MM.1S (cell line): ENCODE results near the gene SIGLEC5.

ENCODE experiments used
- DNase-seq: peaks from one replicate; pipeline ENCODE4 v3.0.0-alpha.2; 2015
- H2AFZ ChIP-seq: fragments of 300-600 bp; sonication (generic); 2 replicates; pipeline ENCODE4 v1.6.0; 2016; ENCODE audit warnings: antibody characterized with exemption, low read length
- H3F3A ChIP-seq: fragments of 300-600 bp; sonication (generic); 2 replicates; pipeline ENCODE4 v1.6.1; 2016; ENCODE audit warnings: mild to moderate bottlenecking, antibody characterized with exemption, low read length, moderate library complexity, mixed read lengths; ENCODE audit not compliant: insufficient read depth
- H3K27ac ChIP-seq: fragments of 300-600 bp; sonication (generic); 2 replicates; pipeline ENCODE4 v1.5.1; 2016; ENCODE audit warnings: mild to moderate bottlenecking, low read length
- H3K27me3 ChIP-seq: fragments of 300-600 bp; sonication (generic); replicated peaks from 2 replicates; pipeline ENCODE4 v1.6.0; 2016; ENCODE audit warnings: low read length; ENCODE audit not compliant: insufficient read depth
- H3K36me3 ChIP-seq: fragments of 300-600 bp; sonication (generic); replicated peaks from 2 replicates; pipeline ENCODE4 v1.6.1; 2016; ENCODE audit warnings: mild to moderate bottlenecking, low read length, mixed read lengths; ENCODE audit not compliant: insufficient read depth
- H3K4me1 ChIP-seq: fragments of 300-600 bp; sonication (generic); 2 replicates; pipeline ENCODE4 v1.6.1; 2016; ENCODE audit warnings: low read length, mixed read lengths
- H3K4me2 ChIP-seq: fragments of 300-600 bp; sonication (generic); 2 replicates; pipeline ENCODE4 v1.6.0; 2016; ENCODE audit warnings: low read depth, low read length
- H3K4me3 ChIP-seq: fragments of 300-600 bp; sonication (generic); 2 replicates; pipeline ENCODE4 v1.5.1; 2016; ENCODE audit warnings: low read length, mixed read lengths
- H3K79me2 ChIP-seq: fragments of 300-600 bp; sonication (generic); 2 replicates; pipeline ENCODE4 v1.6.1; 2016; ENCODE audit warnings: mixed run types, low read length, mixed read lengths
- H3K9ac ChIP-seq: fragments of 300-600 bp; sonication (generic); 2 replicates; pipeline ENCODE4 v1.6.1; 2016; ENCODE audit warnings: low read length, mixed read lengths
- H3K9me2 ChIP-seq: fragments of 300-600 bp; sonication (generic); replicated peaks from 2 replicates; pipeline ENCODE4 v1.6.1; 2016; ENCODE audit warnings: mild to moderate bottlenecking, low read length, mixed read lengths; ENCODE audit not compliant: insufficient read depth
- H3K9me3 ChIP-seq: fragments of 300-600 bp; sonication (generic); replicated peaks from 2 replicates; pipeline ENCODE4 v1.6.1; 2016; ENCODE audit warnings: mild to moderate bottlenecking, low read length, mixed read lengths; ENCODE audit not compliant: insufficient read depth
- H4K20me1 ChIP-seq: fragments of 300-600 bp; sonication (generic); 2 replicates; pipeline ENCODE4 v1.6.1; 2016; ENCODE audit warnings: mild to moderate bottlenecking, low read length, moderate library complexity, mixed read lengths; ENCODE audit not compliant: insufficient read depth
- CTCF ChIP-seq: fragments of 300-600 bp; sonication (generic); IDR thresholded peaks from 2 replicates; pipeline ENCODE4 v1.5.1; 2016; ENCODE audit warnings: antibody characterized with exemption, low read length, mixed read lengths
- EZH2 ChIP-seq: fragments of 300-600 bp; sonication (generic); optimal IDR thresholded peaks from 2 replicates; pipeline ENCODE3; 2017; ENCODE audit warnings: low read depth, mild to moderate bottlenecking, antibody characterized with exemption, low read length, mixed read lengths
- EZH2phosphoT487 ChIP-seq: fragments of 300-600 bp; sonication (generic); IDR thresholded peaks from 2 replicates; pipeline ENCODE4 v1.6.1; 2018; ENCODE audit warnings: antibody characterized with exemption, low read length

SIGLEC5 gene

GRCh38 chr19:51586799-51587198 is 43.4 kb downstream of the SIGLEC5 start:
- no peak overlapping the region for H3K4me3 ChIP-seq
- H3K4me2 ChIP-seq, result no peak overlapping the region
- no peak overlapping the region for H2AFZ ChIP-seq
- H3K79me2 ChIP-seq, result no peaks in the 10 kb centered on the region
- H3K27ac ChIP-seq, result no peak overlapping the region
- TF ChIP-seq EZH2 (no peak), CTCF (no peak), EZH2phosphoT487 (no peak)
- H3F3A ChIP-seq, result no peaks in the 10 kb centered on the region
- H3K27me3 ChIP-seq, result no peaks in the 10 kb centered on the region
- no peaks in the 10 kb centered on the region for H3K36me3 ChIP-seq
- H3K9me3 ChIP-seq, result no peaks in the 10 kb centered on the region
- no peaks in the 10 kb centered on the region for H4K20me1 ChIP-seq
- H3K9me2 ChIP-seq, result no peaks in the 10 kb centered on the region
- no peaks in the 10 kb centered on the region for H3K4me1 ChIP-seq
- no peak overlapping the region for H3K9ac ChIP-seq
- no peak for DNase-seq

DNA sequence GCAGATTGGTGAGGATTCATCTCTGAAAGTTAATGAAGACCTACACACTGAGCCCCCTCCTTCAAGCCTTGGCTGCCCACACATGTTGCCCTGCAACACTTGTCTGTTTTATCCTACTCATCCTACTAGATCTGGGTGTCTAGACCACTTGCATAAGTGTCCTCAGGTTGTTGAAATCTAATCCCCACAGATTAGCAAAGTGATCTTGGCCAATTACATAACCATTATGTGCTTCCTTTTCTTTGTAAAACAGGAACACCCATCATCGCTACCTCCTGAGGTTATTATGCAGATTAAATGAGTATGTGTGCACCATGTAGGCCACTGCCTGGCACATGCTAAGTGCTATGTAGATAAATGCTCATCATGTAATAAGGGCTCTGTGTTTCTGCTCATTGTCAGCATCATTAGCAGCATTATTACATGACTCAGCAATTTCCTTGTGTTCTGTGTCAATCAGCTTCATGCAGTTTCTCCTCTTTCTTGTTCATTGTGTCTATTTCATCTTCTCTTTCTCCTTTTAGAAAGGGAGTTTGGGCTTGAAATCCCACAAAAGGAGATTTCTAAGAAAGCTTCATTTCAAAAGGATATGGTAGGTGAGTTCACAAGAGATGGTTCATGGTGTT is 44.0 kb downstream of the SIGLEC5 start:
- no peak for DNase-seq
- Histone ChIP-seq H3K9me2 (no peaks in the 10 kb centered on the region), H3K4me3 (no peak overlapping the region), H3F3A (no peaks in the 10 kb centered on the region), H3K36me3 (no peaks in the 10 kb centered on the region), H3K4me1 (no peaks in the 10 kb centered on the region), H4K20me1 (no peaks in the 10 kb centered on the region), H2AFZ (no peak overlapping the region), H3K79me2 (no peaks in the 10 kb centered on the region), H3K4me2 (no peak overlapping the region), H3K9me3 (no peaks in the 10 kb centered on the region), H3K9ac (no peak overlapping the region), H3K27me3 (no peaks in the 10 kb centered on the region), H3K27ac (no peak overlapping the region)
- TF ChIP-seq EZH2 (no peak), EZH2phosphoT487 (no peak), CTCF (no peak)

DNA sequence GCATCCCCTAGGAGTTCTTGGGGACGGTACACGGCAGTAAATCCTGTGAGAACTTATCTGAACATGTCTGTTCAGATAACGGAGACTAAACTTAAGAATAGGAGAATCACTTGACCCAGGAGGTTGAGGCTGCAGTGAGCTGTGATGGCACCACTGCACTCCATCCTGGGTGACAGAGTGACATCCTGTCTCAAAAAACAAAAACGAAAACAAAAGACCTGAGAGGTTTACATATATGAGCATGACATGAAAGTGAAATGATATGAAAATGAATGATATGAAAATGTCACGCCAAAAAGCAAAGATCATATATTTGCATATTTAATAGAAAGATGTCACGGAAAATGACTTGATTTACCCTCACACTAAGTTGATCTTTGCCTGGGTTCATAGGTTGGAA is 53.4 kb downstream of the SIGLEC5 start:
- no peak overlapping the region for H2AFZ ChIP-seq
- H4K20me1 ChIP-seq, result no peaks in the 10 kb centered on the region
- no peak overlapping the region for H3K4me3 ChIP-seq
- H3F3A ChIP-seq, result no peaks in the 10 kb centered on the region
- H3K4me2 ChIP-seq, result no peak overlapping the region
- H3K9me3 ChIP-seq, result no peaks in the 10 kb centered on the region
- H3K9ac ChIP-seq, result no peak overlapping the region
- no peaks in the 10 kb centered on the region for H3K79me2 ChIP-seq
- DNase-seq, result no peak
- no peaks in the 10 kb centered on the region for H3K4me1 ChIP-seq
- no peaks in the 10 kb centered on the region for H3K36me3 ChIP-seq
- H3K9me2 ChIP-seq, result no peaks in the 10 kb centered on the region
- H3K27me3 ChIP-seq, result no peaks in the 10 kb centered on the region
- H3K27ac ChIP-seq, result no peak overlapping the region
- TF ChIP-seq EZH2phosphoT487 (no peak), EZH2 (no peak), CTCF (no peak)
